ENCODE results near the gene NADSYN1.
"Not testable (repeated sequence)": the region's sequence is repeated elsewhere in the genome, so short reads cannot be mapped to it uniquely, and the experiment has no call there.

The NADSYN1 gene

GRCh38 chr11:71527576-71528210 lies 74.7 kb downstream of the NADSYN1 start:
- DNase-seq (ENCODE audit: low read depth) = no peak

- DNase-seq (ENCODE audit: low read depth) = no peak
Observed at GRCh38 chr11:71530602-71531001, 77.6 kb downstream of the NADSYN1 start.

GRCh38 chr11:71532036-71532610 lies 79.1 kb downstream of the NADSYN1 start:
- DNase-seq (ENCODE audit: low read depth) = no peak

GRCh38 chr11:71534711-71535608 lies 82.0 kb downstream of the NADSYN1 start:
- DNase-seq (ENCODE audit: low read depth) = not testable (repeated sequence)

GRCh38 chr11:71535825-71536224 lies 82.8 kb downstream of the NADSYN1 start:
- DNase-seq (ENCODE audit: low read depth) = no peak

GRCh38 chr11:71537537-71537936 lies 84.5 kb downstream of the NADSYN1 start:
- DNase-seq (ENCODE audit: low read depth) = no peak

GRCh38 chr11:71537977-71538665 lies 85.1 kb downstream of the NADSYN1 start, which contains the start of gene KRTAP5-8:
KRTAP5-8 (plus strand) TSS chr11:71538025; CDS start chr11:71538056, 31 bp downstream.
- DNase-seq (ENCODE audit: low read depth) = not testable (repeated sequence)

GRCh38 chr11:71538666-71538990 lies 85.6 kb downstream of the NADSYN1 start:
- no peak for DNase-seq (ENCODE audit: low read depth)

- DNase-seq (ENCODE audit: low read depth) = no peak
Observed at GRCh38 chr11:71539017-71539416, 86.0 kb downstream of the NADSYN1 start.

- DNase-seq (ENCODE audit: low read depth) = not testable (repeated sequence)
Observed at GRCh38 chr11:71539971-71540370, 87.0 kb downstream of the NADSYN1 start.

- DNase-seq (ENCODE audit: low read depth) = not testable (repeated sequence)
Observed at GRCh38 chr11:71540521-71541304, 87.7 kb downstream of the NADSYN1 start.

- no peak for DNase-seq (ENCODE audit: low read depth)
Observed at GRCh38 chr11:71542382-71542781, 89.4 kb downstream of the NADSYN1 start.

GRCh38 chr11:71542879-71543777 lies 90.1 kb downstream of the NADSYN1 start:
- no peak for DNase-seq (ENCODE audit: low read depth)

- no peak for DNase-seq (ENCODE audit: low read depth)
Observed at GRCh38 chr11:71543866-71544265, 90.9 kb downstream of the NADSYN1 start.

GRCh38 chr11:71544525-71545214 lies 91.7 kb downstream of the NADSYN1 start:
- DNase-seq (ENCODE audit: low read depth) = no peak

GRCh38 chr11:71545405-71545966 lies 92.5 kb downstream of the NADSYN1 start:
- no peak for DNase-seq (ENCODE audit: low read depth)

GRCh38 chr11:71548120-71548519 lies 95.1 kb downstream of the NADSYN1 start, which contains the start of gene KRTAP5-9:
KRTAP5-9 (plus strand) TSS chr11:71548420; CDS start chr11:71548658, 238 bp downstream.
- DNase-seq (ENCODE audit: low read depth) = no peak

GRCh38 chr11:71548716-71549151 lies 95.7 kb downstream of the NADSYN1 start:
- no peak for DNase-seq (ENCODE audit: low read depth)

Data from amniotic epithelial cell (primary cell).